Epithelial cell of esophagus (primary cell): ENCODE data around the gene PIM3.

Experiments used
- DNase-seq: peaks from one replicate; pipeline ENCODE4 v3.0.0; 2010; ENCODE audit warnings: low read depth
- H3K4me3 ChIP-seq: 2 replicates; pipeline ENCODE4 v1.5.1; 2011; ENCODE audit warnings: mild to moderate bottlenecking, low read length, control low read depth
- CTCF ChIP-seq: IDR thresholded peaks from 2 replicates; pipeline ENCODE4 v1.5.1; 2011; ENCODE audit warnings: low read depth, mild to moderate bottlenecking, low read length, control low read depth, inconsistent platforms; ENCODE audit not compliant: insufficient read depth; ENCODE audit errors: missing control alignments

PIM3 gene

GRCh38 chr22:50011447-50012210 lies 51.1 kb downstream of the PIM3 start:
- DNase-seq: no peak
- H3K4me3 ChIP-seq: no peak overlapping the region
- TF ChIP-seq CTCF: no peak

GRCh38 chr22:50012211-50013181 lies 51.9 kb downstream of the PIM3 start, which contains the start of gene IL17REL:
IL17REL (minus strand) TSS chr22:50012765; CDS start chr22:50012646, 119 bp downstream.
- no peak for DNase-seq
- no peak within 1 kb of the TSS for H3K4me3 ChIP-seq
- TF ChIP-seq CTCF: no peak
